Central memory CD8-positive, alpha-beta T cell (primary cell): ENCODE data around the gene MAP3K15.
"Not testable (repeated sequence)": the region's sequence is repeated elsewhere in the genome, so short reads cannot be mapped to it uniquely, and the experiment has no call there.

ENCODE experiments used
- ATAC-seq: fragments of 150-1000 bp; cut with Tn5 transposase; replicated peaks from 2 replicates; pipeline ENCODE4 v1.10.0; 2022; ENCODE audit warnings: mild to moderate bottlenecking, moderate FRiP score, moderate number of reproducible peaks; ENCODE audit not compliant: poor library complexity, severe bottlenecking; ENCODE audit errors: extremely low read depth
- DNase-seq, 2 donors: peaks; one replicate each; pipeline ENCODE4 v3.0.0; 2021; ENCODE audit warnings: low spot score in 2 of 2
- H3K27ac Mint-ChIP-seq: one replicate; pipeline ENCODE4 v1.8.0; 2022; ENCODE audit warnings: low read depth, mild to moderate bottlenecking, moderate library complexity, mixed read lengths
- H3K27me3 Mint-ChIP-seq: one replicate; pipeline ENCODE4 v1.8.0; 2022; ENCODE audit warnings: mixed read lengths
- H3K36me3 Mint-ChIP-seq: one replicate; pipeline ENCODE4 v1.8.0; 2022; ENCODE audit warnings: mild to moderate bottlenecking, moderate library complexity, mixed read lengths; ENCODE audit not compliant: insufficient read depth
- H3K4me1 Mint-ChIP-seq: one replicate; pipeline ENCODE4 v1.8.0; 2022; ENCODE audit warnings: mixed read lengths
- H3K4me3 Mint-ChIP-seq: one replicate; pipeline ENCODE4 v1.8.0; 2022; ENCODE audit warnings: mild to moderate bottlenecking, moderate library complexity, mixed read lengths
- H3K9me3 Mint-ChIP-seq: one replicate; pipeline ENCODE4 v1.8.0; 2022; ENCODE audit warnings: mixed read lengths

MAP3K15 gene

GRCh38 chrX:19515615-19516105 lies 352 bp upstream of the MAP3K15 start:
- no peaks in the 10 kb centered on the region for H3K4me1 Mint-ChIP-seq
- DNase-seq (no peak), ATAC-seq (no peak)
- peak overlapping the region; percentile 48 for H3K4me3 Mint-ChIP-seq
- H3K27ac Mint-ChIP-seq: no peak overlapping the region
- no peaks in the 10 kb centered on the region for H3K9me3 Mint-ChIP-seq
- peaks cover 30% of the 10 kb centered on the region for H3K27me3 Mint-ChIP-seq
- no peaks in the 10 kb centered on the region for H3K36me3 Mint-ChIP-seq

- Mint-ChIP-seq H3K27ac (no peak overlapping the region), H3K4me3 (peak overlapping the region; percentile 46), H3K36me3 (no peaks in the 10 kb centered on the region), H3K27me3 (peaks cover 31% of the 10 kb centered on the region), H3K9me3 (no peaks in the 10 kb centered on the region), H3K4me1 (no peaks in the 10 kb centered on the region)
- ATAC-seq: no peak
- DNase-seq: no peak
These were observed 1.9 kb downstream of the MAP3K15 start for GRCh38 chrX:19513383-19513782.

DNA sequence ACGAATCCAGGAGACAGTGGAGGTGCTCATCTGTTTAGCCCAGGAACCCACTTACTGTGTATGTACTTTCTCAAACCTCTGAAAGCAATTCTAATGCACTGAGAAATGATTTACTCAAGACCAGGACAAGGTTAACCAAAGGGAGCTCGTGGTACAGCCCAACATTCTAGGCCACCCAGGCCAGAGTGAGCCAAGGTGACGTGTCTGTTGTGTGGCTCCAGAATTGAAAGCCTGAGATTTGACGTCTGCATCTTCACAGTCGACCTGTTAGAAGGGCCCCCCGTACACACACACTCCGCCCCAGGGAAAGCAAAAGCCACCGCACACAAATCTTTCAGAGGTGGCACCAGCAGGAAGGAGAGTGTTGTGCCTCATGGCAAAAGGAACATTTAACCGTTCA lies 2.3 kb downstream of the MAP3K15 start:
- H3K36me3 Mint-ChIP-seq: no peaks in the 10 kb centered on the region
- H3K9me3 Mint-ChIP-seq: no peaks in the 10 kb centered on the region
- H3K4me3 Mint-ChIP-seq: no peak overlapping the region
- DNase-seq (no peak), ATAC-seq (peak; percentile 49)
- no peak overlapping the region for H3K27ac Mint-ChIP-seq
- no peaks in the 10 kb centered on the region for H3K4me1 Mint-ChIP-seq
- peaks cover 27% of the 10 kb centered on the region for H3K27me3 Mint-ChIP-seq

DNA sequence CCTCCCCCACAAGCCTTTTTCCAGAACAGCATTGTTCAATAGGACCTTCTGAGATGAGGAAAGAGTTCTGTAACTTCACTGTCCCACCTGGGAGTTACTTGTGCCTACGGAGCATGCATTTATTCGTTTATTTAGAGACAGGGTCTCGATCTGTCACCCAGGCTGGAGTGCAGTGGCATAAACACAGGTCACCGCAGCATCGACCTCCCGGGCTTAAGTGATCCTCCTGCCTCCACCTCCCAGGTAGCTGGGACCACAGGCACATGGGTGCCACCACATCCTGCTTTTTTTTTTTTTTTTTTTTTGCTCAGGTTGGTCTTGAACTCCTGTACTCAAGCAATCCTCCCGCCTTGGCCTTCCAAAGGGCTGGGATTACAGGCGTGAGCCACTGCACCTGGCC lies 2.9 kb downstream of the MAP3K15 start:
- no peak overlapping the region for H3K4me3 Mint-ChIP-seq
- H3K27me3 Mint-ChIP-seq: peaks cover 21% of the 10 kb centered on the region
- no peaks in the 10 kb centered on the region for H3K9me3 Mint-ChIP-seq
- H3K27ac Mint-ChIP-seq: no peak overlapping the region
- DNase-seq (no peak), ATAC-seq (no peak)
- H3K36me3 Mint-ChIP-seq: no peaks in the 10 kb centered on the region
- no peaks in the 10 kb centered on the region for H3K4me1 Mint-ChIP-seq

- DNase-seq, H3K27ac Mint-ChIP-seq, H3K36me3 Mint-ChIP-seq, ATAC-seq, H3K9me3 Mint-ChIP-seq, H3K4me1 Mint-ChIP-seq, H3K4me3 Mint-ChIP-seq: not testable (repeated sequence)
- peaks cover 15% of the 10 kb centered on the region for H3K27me3 Mint-ChIP-seq
These were observed 3.5 kb downstream of the MAP3K15 start for GRCh38 chrX:19511796-19512195.

DNA sequence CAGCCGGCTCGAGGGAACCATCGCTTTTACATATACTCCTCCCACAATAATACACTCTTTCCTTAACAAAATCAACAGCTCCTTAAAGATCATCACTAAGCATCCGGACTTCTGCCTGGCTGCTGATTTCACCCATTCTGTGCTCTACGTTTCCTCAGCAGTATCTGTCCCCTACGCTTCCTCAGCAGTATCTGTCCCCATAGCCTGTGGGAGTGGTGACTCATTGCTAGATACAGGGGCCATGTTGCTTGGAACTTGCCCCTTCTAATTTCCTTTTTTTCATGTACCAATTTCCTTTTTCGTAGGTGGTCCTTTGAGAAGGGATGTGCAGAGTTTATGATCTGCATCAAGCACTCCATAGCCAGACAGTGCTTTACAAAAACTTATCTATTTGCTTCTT lies 18.6 kb downstream of the MAP3K15 start:
- no peak overlapping the region for H3K4me3 Mint-ChIP-seq
- no peak for ATAC-seq
- peaks cover 28% of the 10 kb centered on the region for H3K27me3 Mint-ChIP-seq
- no peak overlapping the region for H3K27ac Mint-ChIP-seq
- no peak for DNase-seq
- no peaks in the 10 kb centered on the region for H3K4me1 Mint-ChIP-seq
- no peaks in the 10 kb centered on the region for H3K9me3 Mint-ChIP-seq
- no peaks in the 10 kb centered on the region for H3K36me3 Mint-ChIP-seq

GRCh38 chrX:19487520-19488200 lies 27.6 kb downstream of the MAP3K15 start:
- ATAC-seq (no peak), DNase-seq (no peak)
- H3K4me1 Mint-ChIP-seq: no peaks in the 10 kb centered on the region
- no peaks in the 10 kb centered on the region for H3K36me3 Mint-ChIP-seq
- peaks cover 9% of the 10 kb centered on the region for H3K27me3 Mint-ChIP-seq
- no peaks in the 10 kb centered on the region for H3K9me3 Mint-ChIP-seq
- H3K4me3 Mint-ChIP-seq: no peak overlapping the region
- no peak overlapping the region for H3K27ac Mint-ChIP-seq

GRCh38 chrX:19479458-19479857 lies 35.9 kb downstream of the MAP3K15 start:
- H3K27me3 Mint-ChIP-seq: no peaks in the 10 kb centered on the region
- ATAC-seq: no peak
- peaks cover 5% of the 10 kb centered on the region for H3K9me3 Mint-ChIP-seq
- no peak overlapping the region for H3K27ac Mint-ChIP-seq
- peaks cover 5% of the 10 kb centered on the region for H3K4me1 Mint-ChIP-seq
- DNase-seq: no peak
- H3K36me3 Mint-ChIP-seq: peaks cover 2% of the 10 kb centered on the region
- no peak overlapping the region for H3K4me3 Mint-ChIP-seq

- H3K9me3 Mint-ChIP-seq, ATAC-seq, H3K27ac Mint-ChIP-seq, DNase-seq, H3K36me3 Mint-ChIP-seq, H3K4me3 Mint-ChIP-seq, H3K4me1 Mint-ChIP-seq: not testable (repeated sequence)
- peaks cover 19% of the 10 kb centered on the region for H3K27me3 Mint-ChIP-seq
These were observed 46.9 kb downstream of the MAP3K15 start for GRCh38 chrX:19468383-19468782.

- ATAC-seq (no peak), DNase-seq (no peak)
- no peaks in the 10 kb centered on the region for H3K9me3 Mint-ChIP-seq
- no peaks in the 10 kb centered on the region for H3K36me3 Mint-ChIP-seq
- no peak overlapping the region for H3K27ac Mint-ChIP-seq
- no peak overlapping the region for H3K4me3 Mint-ChIP-seq
- no peaks in the 10 kb centered on the region for H3K4me1 Mint-ChIP-seq
- H3K27me3 Mint-ChIP-seq: peaks cover 9% of the 10 kb centered on the region
These were observed 52.4 kb downstream of the MAP3K15 start for GRCh38 chrX:19462879-19463278.

DNA sequence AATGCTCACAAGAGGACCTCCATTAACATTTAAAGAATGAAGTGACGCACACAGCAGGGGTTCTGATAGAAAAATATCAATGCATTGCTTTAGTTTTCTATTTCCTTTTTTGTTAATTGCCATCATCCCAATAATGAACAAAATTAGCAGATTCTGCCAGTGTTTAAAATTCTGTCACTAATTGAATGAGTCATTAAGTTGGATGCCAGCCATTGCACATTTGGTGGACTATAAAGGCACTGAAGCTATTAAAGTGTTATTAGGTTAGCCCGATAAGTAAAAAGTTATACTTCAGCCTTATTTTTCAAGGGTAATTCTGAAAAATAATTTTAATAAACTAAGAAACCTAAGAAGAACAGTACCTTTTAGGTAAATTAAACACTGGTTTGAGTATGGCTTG lies 53.1 kb downstream of the MAP3K15 start:
- Mint-ChIP-seq H3K27me3 (peaks cover 10% of the 10 kb centered on the region), H3K4me1 (no peaks in the 10 kb centered on the region), H3K36me3 (no peaks in the 10 kb centered on the region), H3K27ac (no peak overlapping the region), H3K9me3 (no peaks in the 10 kb centered on the region), H3K4me3 (no peak overlapping the region)
- no peak for DNase-seq
- ATAC-seq: no peak

DNA sequence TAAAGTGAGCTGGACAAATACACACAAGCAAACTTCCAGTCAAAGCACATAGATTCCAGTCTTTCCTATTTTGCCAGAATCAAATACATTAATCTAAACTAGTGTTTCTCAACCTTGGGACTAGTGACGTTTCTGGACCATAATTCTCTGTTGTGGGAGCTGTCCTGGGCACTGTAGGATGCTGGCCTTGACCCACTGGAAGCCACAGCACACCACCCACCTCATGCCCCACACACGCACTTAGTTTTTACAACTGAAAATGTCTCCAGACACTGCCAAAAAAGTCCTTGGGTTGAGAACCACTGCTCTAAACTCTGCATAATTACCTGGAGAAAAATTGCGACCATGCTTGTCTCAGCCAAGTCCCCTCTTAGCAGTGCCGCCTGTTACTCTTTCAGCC lies 57.6 kb downstream of the MAP3K15 start:
- DNase-seq (no peak), ATAC-seq (no peak)
- no peaks in the 10 kb centered on the region for H3K9me3 Mint-ChIP-seq
- no peak overlapping the region for H3K27ac Mint-ChIP-seq
- H3K27me3 Mint-ChIP-seq: peaks cover 13% of the 10 kb centered on the region
- no peaks in the 10 kb centered on the region for H3K4me1 Mint-ChIP-seq
- H3K36me3 Mint-ChIP-seq: no peaks in the 10 kb centered on the region
- no peak overlapping the region for H3K4me3 Mint-ChIP-seq

DNA sequence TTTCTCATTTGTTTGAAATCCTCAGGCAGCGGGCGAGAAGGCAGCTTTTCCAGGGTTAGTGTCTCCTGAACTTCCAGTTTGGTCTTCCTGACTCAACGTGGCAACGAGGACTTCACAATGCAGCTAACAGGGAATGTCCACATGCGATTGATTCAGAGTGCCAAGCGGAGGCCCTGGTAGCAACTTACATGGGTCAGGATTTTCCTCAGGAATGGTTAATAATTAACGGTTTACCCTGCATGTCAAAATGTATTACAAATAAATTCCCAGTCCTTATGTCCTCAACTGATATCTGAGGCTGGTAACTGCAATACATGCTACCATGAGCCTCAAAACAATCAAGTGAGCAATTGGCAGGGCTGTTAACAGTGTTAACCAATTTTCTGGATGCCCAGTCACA lies 67.2 kb downstream of the MAP3K15 start:
- Mint-ChIP-seq H3K27me3 (peaks cover 9% of the 10 kb centered on the region), H3K27ac (no peak overlapping the region), H3K9me3 (no peaks in the 10 kb centered on the region), H3K4me1 (no peaks in the 10 kb centered on the region), H3K4me3 (no peak overlapping the region), H3K36me3 (no peaks in the 10 kb centered on the region)
- DNase-seq (no peak), ATAC-seq (no peak)
